Right renal cortex interstitium (tissue), 3 donors: Measurements from ENCODE around the gene TMEM204. TPM values are rescaled to one million over a fixed set of nuclear protein-coding genes. Genes with fewer than 3 reads are reported as not detected.

Experiments
- DNase-seq, 3 donors: peaks; one replicate each; pipeline ENCODE4 v3.0.0-alpha.2; 2013; ENCODE audit warnings: low read depth in 3 of 3, low spot score in 2 of 3
- polyA plus RNA-seq, 3 donors: library from polyadenylated mRNA; unstranded; fragments of 120-200 nt; gene quantifications; one replicate each; pipeline ENCODE4 v1.2.1, GENCODE V29; 2013; ENCODE audit not compliant: insufficient read length in 3 of 3

The TMEM204 gene
- polyA plus RNA-seq, 3 donors: 16.8 to 21.4 (median 18.8) TPM

DNA sequence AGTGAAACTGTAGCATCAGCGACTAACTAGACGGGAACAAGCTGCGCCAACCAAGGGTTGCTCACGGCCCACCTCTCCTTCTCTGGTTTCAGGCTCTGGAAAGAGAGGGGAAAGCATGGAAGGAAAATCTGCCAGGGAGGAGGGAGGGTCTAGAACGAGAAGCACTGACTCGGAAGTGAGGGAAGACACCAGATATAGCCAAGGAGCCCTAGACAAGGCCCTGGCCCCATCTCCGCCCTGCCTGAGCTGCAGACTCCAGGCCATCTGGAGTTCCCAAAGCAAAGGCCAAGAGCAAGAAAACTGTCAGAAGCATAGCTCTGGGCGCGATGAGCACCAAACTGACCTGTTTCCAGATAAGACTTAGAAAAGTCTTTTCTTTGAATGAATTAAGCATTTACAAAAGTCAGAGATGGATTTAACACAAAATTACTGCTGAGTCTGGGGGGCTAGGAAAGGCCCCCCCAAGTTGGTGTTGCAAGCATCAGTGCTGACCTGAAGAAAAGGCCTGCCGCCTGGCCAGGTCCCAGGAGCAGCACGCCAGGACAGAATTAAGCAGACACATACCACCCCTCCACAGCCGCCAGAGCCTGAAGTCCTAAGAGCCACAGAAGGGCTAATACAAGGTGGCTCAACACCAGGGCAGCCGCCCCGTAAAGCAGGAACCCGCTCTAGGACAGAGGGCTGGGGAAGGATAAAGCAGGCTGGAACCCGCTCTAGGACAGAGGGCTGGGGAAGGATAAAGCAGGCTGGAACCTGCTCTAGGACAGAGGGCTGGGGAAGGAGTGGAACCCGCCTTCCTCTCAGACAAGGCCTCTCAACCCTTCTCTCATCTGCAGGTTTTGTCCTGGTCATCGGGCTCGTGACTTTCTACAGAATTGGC lies 20.7 kb downstream of the TMEM204 start:
- DNase-seq: no peak

DNA sequence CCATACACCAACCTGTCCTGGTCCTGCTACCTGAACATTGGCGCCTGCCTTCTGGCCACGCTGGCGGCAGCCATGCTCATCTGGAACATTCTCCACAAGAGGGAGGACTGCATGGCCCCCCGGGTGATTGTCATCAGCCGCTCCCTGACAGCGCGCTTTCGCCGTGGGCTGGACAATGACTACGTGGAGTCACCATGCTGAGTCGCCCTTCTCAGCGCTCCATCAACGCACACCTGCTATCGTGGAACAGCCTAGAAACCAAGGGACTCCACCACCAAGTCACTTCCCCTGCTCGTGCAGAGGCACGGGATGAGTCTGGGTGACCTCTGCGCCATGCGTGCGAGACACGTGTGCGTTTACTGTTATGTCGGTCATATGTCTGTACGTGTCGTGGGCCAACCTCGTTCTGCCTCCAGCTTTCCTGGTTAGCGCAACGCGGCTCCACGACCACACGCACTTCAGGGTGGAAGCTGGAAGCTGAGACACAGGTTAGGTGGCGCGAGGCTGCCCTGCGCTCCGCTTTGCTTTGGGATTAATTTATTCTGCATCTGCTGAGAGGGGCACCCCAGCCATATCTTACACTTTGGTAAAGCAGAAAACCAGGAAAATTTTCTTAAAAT lies 21.5 kb downstream of the TMEM204 start:
- DNase-seq: no peak

DNA sequence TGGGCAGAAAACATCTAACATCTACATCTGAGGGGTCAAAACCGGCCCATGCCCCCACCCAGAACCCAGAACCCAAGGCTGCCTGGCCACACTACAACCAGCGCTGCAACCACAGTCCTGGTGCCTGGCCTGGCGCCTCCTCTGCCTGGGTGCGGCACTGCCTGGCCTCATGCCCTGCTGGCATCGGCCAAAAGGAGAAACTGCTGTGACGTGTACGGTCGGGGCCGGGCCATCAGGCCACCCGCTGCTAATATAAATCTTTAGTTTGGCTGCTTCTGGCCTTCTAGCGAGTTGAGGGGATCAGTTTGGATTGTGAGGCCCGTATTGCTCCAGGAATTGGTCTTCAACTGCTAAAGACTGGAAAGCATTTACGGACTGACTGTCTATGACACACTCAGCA lies 22.8 kb downstream of the TMEM204 start:
- DNase-seq: no peak

DNA sequence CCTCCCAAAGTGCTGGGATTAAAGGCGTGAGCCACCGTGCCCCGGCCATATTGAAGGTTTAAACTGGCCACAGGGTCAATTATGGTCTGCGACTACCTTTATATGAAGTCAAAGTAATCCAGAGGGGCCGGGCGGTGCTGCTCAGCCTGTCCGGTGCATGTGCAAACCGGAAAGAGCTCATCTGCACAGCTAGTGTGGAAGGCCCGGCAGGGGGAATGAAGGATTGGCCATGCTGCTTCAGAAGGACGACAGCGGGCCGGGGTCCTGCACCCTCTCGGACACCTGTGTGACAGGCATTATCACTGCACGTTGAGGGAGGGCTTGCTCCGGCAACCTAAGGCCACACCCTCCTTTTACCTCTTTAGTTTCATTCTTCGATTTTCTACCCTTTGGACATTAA lies 23.6 kb downstream of the TMEM204 start:
- DNase-seq: no peak

DNA sequence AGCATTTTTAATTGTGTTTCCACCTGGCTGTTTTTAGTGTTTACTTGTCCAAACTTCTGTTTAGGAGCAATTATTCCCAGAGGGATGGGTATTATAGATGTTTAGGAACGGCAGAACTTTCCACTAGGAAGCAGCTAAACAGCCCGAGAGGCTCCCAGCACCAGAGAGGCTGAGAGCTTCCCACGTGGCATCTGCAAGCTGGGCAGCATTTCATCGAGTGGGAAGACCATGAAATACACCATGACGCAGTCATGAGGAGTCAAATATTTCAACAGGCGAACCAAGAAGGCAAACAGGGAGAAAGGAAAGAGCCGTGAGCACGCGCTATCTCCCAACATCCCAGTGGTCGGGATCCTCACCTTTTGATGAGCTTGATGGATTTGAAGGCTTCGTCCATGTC lies 24.1 kb downstream of the TMEM204 start:
- DNase-seq: no peak

DNA sequence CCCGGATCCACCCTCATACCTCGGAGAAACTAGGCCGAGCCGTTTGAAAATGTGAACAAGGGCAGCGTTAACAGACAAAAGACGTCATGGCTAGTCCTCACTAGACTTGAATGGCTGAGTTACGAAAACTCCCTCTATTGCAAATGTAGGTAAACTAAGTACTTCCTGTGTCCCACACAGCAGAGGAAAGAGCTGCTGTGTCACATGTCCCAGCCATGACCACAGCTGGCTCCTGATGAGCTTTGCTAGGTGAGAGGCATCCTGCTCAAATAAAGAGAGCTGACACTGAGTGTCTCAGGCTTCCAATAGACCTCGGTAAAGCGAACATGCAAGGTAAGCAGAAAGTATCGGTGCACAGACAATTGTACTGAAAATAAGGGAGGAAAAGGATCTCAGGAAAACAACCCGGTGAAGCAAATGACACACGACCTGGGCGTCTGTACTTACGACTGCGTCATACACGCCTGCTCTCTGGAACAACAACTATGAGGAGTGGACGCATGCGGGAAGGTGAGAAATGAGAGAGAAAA lies 26.0 kb downstream of the TMEM204 start:
- no peak for DNase-seq

DNA sequence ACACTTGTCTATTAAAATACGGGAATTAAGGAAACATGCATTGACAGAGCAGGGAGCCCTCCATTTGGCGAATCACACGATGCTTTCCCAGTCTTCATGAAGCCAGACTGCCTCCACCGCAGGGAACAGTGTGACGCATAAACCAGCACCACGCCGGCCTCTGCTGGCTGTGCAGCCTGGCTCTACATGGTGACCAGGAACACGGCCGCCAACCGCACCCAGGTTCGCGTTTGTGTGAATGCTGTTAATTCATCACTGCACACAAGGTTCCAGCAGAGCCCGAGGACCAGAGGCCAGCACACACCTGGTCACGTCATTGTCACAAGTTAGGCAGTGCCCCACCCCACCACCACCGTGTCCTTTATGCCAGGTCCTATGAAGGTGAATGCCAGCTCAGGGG lies 26.7 kb downstream of the TMEM204 start:
- no peak for DNase-seq

DNA sequence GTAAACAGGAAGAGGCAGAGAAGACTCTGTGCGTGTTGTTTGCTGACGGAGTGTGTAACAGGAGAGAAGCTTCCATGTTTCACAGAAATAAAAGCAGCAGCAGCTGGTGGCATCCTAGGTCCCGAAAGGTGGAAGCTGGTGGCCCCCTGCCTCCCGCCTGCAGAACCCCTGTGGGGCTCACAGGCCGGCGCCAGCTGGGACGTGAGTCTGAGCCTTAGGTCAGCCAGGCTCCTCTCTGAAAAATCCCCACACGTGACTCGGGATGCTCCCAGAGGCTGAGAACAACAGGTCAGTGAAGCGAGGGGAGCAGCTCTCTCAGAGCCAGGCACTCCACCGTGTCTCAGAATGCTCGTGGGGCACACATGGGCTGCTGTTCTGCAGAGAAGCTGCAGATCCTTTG lies 27.4 kb downstream of the TMEM204 start:
- no peak for DNase-seq

DNA sequence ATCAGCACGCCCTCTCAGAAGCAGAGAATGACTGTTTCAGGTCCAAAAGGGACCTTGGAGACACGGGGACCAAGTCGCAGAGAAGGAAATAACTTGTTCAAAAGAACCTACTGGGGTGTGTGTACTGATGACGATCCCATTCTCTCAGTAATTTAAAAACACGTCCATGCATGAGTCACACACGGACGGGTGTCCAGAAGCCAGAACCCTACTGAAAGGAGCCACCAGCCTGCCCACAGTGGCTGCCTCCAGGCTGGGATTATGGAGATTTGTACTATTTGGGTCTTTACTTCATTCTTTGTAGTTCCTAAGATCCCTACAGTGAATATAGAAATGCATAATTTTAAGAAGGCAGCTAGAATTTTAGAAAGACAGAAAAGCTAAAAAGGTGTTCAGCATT lies 27.8 kb downstream of the TMEM204 start:
- no peak for DNase-seq

DNA sequence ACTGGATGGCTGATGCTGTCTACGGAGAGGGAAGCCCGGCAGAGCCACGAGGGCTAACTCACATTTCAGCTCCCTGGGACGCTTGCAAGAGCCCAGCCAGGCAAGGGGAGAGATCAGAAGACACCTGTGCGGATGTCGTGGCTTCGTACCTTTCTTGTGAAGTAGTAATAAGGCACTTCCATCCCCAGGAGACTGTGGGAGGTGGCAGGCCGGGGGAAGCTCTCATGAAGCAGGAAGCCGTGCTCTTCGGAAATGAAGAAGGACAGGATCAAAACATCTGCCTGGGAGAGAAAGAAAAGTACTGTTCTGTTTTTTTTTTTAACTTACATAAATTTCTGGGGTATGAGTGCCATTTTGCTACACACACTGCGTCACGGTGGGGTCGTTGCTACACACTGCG lies 28.4 kb downstream of the TMEM204 start:
- DNase-seq: no peak

DNA sequence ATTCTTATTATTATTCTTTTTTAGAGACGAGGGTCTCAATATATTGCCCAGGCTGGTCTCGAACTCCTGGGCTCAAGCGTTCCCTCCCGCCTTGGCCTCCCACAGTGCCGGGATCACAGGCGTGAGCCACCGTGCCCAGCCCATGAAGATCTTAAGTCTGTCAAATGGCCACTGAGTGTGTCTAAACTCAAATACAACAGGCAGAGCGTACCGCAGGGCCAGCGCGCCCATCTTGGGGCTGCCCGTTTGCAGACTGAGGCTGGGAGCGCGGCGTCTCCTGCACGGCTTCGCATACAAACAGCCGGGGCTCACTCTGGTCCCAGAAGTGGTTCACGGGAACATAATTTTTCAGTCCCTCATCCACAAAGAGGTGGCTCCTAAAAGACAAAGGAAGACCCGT lies 30.3 kb downstream of the TMEM204 start:
- no peak for DNase-seq

DNA sequence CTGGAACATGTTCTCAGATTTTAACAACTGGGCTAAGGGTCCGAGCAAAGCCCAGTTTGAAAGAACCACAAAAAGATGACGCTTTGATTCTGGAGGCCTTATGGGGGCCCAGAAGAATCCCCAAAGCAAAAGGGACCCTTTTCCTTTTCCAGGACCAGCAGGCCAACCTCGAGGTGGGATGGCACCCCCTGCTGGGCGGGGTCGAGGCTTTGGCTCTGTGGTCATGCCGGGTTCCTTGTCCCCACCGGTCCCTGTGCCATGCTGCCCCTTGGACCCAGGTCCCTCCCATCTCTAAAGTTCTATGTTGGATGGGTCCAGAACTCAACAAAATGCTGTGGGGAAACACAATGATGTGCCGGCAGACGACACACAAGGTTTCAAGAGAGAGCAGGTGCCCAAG lies 30.9 kb downstream of the TMEM204 start:
- DNase-seq: no peak

DNA sequence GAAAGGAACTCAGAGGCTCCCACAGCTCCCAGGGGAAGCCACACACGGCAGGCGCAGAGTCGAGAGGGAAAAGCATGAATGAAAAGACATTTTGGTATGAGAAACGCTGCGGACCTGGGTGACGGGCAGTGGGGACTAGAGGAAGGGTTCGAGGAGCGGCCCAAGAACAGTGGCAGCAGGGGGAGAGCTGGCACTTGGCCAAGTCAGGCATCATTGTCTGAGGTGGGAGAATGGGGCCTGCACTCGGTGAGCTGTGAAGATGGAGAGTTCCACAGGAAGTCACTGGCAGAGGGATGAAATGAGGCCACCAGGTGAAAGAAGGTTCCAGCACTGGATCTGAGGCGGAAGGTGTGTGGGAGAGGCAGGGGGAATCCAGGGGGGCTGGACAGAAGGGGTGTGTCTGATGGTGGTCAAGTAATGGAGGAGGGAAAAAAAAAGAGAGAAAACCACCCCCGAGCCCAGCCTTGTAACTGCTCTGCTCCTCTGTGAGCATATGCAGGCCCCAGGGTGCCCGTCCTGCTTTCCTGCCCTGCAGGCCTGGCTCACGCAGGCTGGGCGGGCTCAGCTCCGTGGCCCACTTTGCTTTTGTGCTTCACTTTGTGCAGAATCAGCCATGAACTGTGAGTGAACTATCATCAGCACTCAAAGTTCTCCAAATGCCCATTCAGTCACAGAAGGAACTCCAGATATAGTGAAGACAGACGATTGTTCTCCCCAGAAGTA lies 31.8 kb downstream of the TMEM204 start:
- no peak for DNase-seq

DNA sequence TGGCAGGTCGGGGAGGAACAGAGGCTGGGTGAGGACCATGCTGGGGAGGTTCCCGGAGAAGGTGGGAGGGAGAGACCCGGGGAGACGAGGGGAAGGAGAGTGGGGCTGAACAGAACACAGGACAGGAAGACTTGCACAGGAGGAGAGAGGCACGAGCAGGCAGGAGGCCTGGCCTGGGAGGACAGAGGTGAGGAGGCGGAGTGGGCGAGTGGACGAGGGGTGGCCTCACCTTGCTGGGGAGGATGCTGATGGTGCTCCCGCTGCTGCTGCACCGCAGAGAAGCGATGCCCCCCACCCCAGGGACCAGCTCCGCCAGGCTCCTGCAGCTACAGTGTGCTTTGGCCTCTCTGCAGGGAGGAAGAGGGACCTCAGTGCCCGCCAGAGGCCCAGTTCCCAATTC lies 34.5 kb downstream of the TMEM204 start:
- no peak for DNase-seq

DNA sequence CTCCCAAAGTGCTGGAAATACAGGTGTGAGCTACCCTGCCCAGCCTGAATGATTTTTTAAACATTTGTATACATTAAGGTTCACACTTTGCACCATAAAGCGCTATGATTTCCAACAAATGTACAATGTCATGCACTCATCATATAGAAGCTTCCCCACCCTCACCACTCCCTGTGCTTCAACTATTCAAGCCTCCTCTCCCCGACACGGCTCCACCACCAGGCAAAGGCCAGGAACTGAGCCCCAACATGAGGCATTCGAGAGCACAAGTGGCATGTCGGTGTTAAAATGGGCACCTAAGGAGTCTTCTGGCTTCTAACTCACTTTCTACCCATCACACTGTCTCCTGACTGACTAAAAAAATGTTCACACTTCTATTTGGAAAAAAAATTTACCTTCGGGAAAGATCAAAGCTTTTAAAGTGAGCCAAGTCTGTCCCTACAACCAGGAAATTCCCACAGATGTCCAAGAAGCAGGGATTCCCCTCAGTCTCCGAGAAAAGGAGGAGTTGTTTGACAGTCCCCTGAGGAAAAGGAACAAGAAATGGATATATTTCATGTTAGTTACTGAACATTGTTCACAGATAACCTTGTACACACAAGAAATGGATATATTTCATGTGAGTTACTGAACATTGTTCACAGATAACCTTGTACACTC lies 37.7 kb downstream of the TMEM204 start:
- DNase-seq: no peak

DNA sequence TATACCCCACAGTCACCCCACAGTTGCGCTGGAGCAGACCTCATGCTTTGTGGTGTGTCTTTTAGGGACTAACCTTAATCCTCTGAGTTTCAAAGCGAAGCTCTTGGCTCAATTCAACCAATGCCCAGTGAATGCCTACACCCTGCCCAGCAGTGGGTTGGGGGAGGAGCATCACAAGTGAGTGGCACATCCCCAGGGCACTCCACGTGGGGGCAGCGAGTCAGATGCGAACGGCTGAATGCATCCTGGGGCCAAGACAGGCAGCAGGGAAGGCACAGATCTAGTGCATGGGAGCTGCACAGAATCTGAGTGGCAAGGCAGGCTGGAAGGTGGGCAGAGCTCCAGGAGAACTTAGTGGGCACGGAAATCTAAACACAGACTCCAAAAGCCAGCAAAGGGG lies 39.2 kb downstream of the TMEM204 start:
- DNase-seq: no peak

DNA sequence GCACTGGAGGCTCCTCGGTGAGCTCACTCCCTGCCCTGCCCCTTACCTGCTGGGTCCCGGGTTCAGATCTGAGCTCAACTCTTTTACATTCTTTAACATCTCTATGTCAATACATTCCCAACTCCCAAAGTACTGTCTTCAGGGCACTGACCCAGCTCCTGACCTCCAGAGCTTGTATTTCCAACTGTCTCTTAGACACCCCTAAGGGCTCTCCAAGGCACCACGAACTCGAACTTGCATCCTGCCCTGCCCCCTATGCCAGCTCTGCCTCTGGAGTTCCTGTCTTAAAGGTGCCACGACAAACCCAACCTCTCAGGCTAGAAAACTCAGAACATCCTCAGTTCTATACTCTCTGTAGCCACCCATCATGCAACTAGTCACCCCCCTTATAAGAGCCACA lies 39.8 kb downstream of the TMEM204 start:
- DNase-seq: no peak

DNA sequence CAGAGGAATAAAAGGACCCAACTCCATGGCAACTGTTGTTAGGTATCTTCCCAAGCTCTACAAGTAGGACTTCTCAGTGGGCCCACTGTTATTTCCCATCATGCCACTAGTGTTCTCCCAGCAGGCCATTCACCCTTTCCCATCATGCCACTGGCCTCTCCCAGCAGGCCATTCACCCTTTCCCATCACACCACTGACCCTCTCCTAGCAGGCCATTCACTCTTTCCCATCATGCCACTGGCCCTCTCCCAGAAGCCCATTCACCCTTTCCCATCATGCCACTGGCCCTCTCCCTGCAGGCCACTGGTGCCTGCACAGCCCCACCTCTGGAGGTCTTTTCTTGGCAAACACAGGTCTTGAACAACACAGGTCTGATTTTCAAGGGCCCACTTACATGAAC lies 42.1 kb downstream of the TMEM204 start:
- no peak for DNase-seq

DNA sequence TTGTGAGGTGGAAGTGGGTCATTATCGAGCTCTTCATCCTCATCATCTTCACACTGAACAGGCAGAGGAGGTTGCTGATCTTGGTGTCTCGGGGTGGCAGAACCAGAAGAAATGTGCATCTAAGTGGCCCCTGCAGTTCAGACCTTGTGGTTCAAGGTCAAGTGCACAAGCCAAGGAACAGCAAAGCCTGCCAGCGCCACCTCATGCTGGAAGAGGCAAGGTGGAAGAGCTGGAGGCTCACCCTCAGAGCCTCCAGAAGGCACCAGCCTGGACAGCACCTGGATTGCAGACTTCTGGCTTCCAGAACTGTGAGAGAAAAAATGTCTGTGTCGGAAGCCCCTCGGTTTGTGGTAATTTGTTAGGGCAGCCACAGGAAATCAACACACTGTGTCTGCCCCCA lies 45.7 kb downstream of the TMEM204 start:
- DNase-seq: no peak

DNA sequence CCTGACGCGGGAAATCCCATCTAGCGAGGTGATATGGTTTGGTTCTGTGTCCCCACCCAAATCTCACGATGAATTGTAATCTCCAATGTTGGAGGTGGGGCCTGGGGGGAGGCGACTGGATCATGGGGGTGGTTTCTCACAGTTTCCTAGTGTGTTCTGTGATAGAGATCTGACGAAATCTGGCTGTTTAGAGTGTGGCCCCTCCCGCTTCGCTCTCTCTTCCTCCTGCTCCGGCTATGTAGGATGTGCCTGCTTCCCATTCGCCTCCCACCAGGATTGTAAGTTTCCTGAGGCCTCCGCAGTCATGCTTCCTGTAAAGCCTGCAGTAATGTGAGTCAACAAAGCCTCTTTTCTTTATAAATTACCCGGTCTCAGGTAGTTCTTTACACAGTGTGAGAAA lies 46.8 kb downstream of the TMEM204 start:
- no peak for DNase-seq

DNA sequence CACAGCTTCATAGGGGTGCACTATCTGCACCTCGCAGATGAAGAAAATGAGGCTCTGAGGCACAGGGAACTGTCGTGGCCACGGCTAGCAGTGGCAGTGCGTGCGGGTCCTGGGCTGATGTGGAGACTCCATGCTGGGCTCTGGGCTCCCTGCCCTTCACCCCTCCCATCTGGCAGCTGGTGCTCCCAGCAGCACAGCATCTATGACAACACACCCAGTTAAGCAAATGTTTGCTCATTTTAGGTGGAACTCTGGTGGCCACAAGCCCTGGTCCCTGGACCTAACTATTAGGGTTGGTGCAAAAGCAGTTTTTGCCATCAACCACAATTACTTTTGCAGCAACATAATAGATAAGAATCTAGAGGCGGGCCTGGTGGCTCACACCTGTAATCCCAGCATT lies 47.5 kb downstream of the TMEM204 start:
- DNase-seq: no peak
